ENCODE results near the gene FNTB.
A peak's percentile ranks its signal among the peaks of the same experiment; 100 is the strongest.
"Not testable (repeated sequence)": the region's sequence is repeated elsewhere in the genome, so short reads cannot be mapped to it uniquely, and the experiment has no call there.

The FNTB gene

GRCh38 chr14:65057695-65058094 lies 71.0 kb downstream of the FNTB start:
- no peak for DNase-seq

GRCh38 chr14:65062096-65063075 lies 75.7 kb downstream of the FNTB start:
- no peak for DNase-seq

- no peak for DNase-seq
Measured at GRCh38 chr14:65065719-65066118, 79.0 kb downstream of the FNTB start.

GRCh38 chr14:65069874-65070413 lies 83.2 kb downstream of the FNTB start:
- DNase-seq = no peak

DNA sequence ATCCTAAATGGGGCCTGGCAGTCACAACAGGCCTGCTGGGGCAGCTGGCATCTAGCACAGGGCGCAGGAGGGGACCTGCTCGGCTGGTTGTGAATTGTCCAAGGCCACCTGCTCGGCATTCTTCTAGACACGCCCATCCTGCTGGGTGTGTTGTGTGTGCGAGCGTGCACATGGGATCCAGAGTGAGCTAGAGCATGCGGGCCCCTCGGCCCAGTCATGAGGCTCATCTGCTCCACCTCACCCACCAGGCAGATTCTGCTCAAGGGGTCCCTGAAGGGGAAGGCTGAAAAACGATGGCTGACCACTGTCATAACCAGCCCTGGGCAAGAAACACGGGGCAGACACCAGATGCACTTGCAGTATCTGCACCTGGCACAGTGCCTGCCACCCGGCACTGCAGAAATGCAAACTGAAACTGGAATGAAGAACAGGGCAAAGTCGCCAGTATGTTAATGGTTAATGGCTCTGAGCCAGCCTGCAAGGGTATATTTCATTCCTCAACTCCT lies 83.8 kb downstream of the FNTB start:
- peak; percentile 72 for DNase-seq

DNA sequence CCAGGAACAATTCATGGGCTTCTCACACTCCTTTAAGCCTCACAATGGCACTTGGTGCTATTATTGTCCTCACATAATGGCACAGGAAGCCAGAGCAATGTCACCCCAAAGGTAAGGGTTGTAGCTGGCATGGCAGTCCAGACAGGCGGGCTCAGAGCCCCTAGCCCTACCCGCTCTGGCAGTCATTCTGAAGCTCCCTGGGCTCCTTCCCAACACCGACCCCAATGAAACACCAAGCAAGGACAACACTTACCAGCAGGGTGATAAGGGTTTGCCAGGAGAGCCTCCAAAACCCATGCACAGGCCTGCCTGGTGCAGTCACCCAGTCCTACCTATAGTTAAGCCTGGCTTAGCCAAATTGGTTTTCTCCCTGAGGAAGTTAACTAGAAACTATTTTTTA lies 84.8 kb downstream of the FNTB start:
- no peak for DNase-seq

DNA sequence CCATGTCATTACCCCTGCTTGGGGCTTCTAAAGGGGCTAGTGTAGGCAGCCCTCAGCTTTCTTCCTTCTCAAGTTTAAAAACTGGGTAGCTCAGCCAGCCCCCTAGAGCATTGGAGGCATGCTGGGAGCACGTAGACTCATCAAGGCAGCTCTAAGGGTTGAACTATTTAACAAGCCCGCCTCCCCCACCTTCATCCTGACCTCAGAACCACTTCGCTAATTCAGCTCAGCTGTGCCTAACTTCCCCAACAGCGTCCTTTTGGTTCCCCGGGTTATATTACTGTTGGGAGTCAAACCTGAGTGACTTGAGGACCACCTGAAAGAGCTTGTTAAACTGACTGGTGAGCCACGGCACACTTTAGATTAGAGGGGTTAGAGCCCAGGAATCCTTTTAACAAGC lies 85.6 kb downstream of the FNTB start:
- no peak for DNase-seq

GRCh38 chr14:65072937-65073336 lies 86.2 kb downstream of the FNTB start:
- no peak for DNase-seq

- DNase-seq = no peak
Measured at GRCh38 chr14:65073605-65074201, 87.0 kb downstream of the FNTB start.

- no peak for DNase-seq
Measured at GRCh38 chr14:65074449-65075150, 87.9 kb downstream of the FNTB start.

GRCh38 chr14:65075628-65076325 lies 89.1 kb downstream of the FNTB start:
- no peak for DNase-seq

GRCh38 chr14:65077318-65077717 lies 90.6 kb downstream of the FNTB start:
- no peak for DNase-seq

DNA sequence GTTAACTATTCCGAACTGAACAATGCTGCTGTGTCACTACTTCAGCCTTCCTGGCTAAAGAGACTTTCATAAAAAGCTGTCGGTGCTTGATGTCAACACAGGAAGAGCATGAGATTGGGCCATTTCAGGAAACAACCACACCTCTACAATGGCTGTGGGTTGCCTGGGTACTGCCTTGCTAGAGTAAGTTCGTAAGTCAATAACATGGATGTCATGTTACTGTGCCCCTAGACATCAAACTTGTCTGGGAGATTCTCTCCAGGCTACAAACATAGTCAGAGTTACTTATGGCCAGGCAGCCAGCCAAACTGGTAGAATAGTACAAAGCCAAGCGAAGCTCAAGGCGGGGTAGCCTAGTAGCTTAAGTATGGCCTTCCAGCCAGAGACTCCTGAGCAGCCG lies 92.5 kb downstream of the FNTB start:
- DNase-seq = no peak

GRCh38 chr14:65079768-65080167 lies 93.1 kb downstream of the FNTB start:
- DNase-seq = no peak

GRCh38 chr14:65080960-65081747 lies 94.5 kb downstream of the FNTB start:
- no peak for DNase-seq

DNA sequence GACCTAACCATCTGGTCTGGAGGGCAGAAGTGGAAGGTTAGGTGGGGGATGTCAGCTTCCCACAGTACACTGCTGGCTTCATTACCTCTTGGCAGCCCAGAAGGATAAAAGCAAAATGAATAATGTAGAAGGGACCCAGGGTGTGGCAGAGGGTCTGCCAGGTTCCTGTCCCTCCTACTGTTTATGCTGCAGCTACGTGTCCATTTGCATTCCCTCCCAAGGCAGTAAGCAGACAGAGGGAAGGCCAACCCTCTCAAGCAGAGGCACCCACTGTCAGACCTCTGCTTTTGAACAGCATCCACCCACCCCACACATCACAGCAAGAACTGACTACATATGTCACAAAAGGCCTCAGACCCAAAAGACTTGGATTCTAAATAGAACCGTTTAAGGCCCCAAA lies 96.2 kb downstream of the FNTB start:
- DNase-seq = no peak

- DNase-seq = no peak
Measured at GRCh38 chr14:65084554-65085505, 98.1 kb downstream of the FNTB start.

GRCh38 chr14:65086686-65087085 lies 100.0 kb downstream of the FNTB start:
- not testable (repeated sequence) for DNase-seq

DNA sequence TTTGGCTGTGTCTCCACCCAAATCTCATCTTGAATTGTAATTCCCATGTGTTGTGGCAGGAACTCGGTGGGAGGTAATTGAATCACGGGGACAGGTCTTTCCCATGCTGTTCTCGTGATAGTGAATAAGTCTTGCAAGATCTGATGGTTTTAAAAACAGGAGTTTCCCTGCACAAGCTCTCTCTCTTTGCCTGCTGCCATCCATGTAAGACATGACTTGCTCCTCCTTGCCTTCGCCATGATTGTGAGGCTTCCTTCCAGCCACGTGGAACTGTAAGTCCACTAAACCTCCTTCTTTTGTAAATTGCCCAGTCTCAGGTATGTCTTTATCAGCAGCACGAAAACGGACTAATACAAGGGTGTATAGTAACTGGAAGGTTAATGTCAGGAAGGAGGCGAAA lies 101.1 kb downstream of the FNTB start:
- not testable (repeated sequence) for DNase-seq

GRCh38 chr14:65092349-65092748 lies 105.7 kb downstream of the FNTB start:
- DNase-seq = no peak
